Ishikawa (cell line): Measurements from ENCODE around the gene PRKCE.

Source experiments
- CEBPB ChIP-seq: IDR thresholded peaks from 2 replicates; pipeline ENCODE4 v1.6.1; 2012
- CREB1 ChIP-seq: IDR thresholded peaks from 2 replicates; pipeline ENCODE4 v1.6.1; 2012; ENCODE audit warnings: low read depth
- EGR1 ChIP-seq: IDR thresholded peaks from 2 replicates; pipeline ENCODE4 v1.6.1; 2012
- EP300 ChIP-seq: IDR thresholded peaks from 2 replicates; pipeline ENCODE4 v1.6.1; 2012; ENCODE audit warnings: borderline replicate concordance
- FOXM1 ChIP-seq: IDR thresholded peaks from 2 replicates; pipeline ENCODE4 v1.6.1; 2012; ENCODE audit warnings: low read depth, borderline replicate concordance
- MAX ChIP-seq: IDR thresholded peaks from 2 replicates; pipeline ENCODE4 v1.6.1; 2012
- NFIC ChIP-seq: IDR thresholded peaks from 2 replicates; pipeline ENCODE4 v1.6.1; 2012
- RAD21 ChIP-seq: IDR thresholded peaks from 2 replicates; pipeline ENCODE4 v1.6.1; 2012; ENCODE audit warnings: low read depth
- REST ChIP-seq: IDR thresholded peaks from 2 replicates; pipeline ENCODE4 v1.6.1; 2012; ENCODE audit warnings: low read depth, mild to moderate bottlenecking
- TAF1 ChIP-seq: IDR thresholded peaks from 2 replicates; pipeline ENCODE4 v1.6.1; 2012; ENCODE audit warnings: low read depth, mild to moderate bottlenecking
- TCF12 ChIP-seq: IDR thresholded peaks from 2 replicates; pipeline ENCODE4 v1.6.1; 2012; ENCODE audit warnings: low read depth
- TEAD4 ChIP-seq: IDR thresholded peaks from 2 replicates; pipeline ENCODE4 v1.6.1; 2012
- USF1 ChIP-seq: IDR thresholded peaks from 2 replicates; pipeline ENCODE4 v1.6.1; 2012
- YY1 ChIP-seq: IDR thresholded peaks from 2 replicates; pipeline ENCODE4 v1.6.1; 2012; ENCODE audit warnings: low read depth
- ZBTB7A ChIP-seq: IDR thresholded peaks from 2 replicates; pipeline ENCODE4 v1.6.1; 2012; ENCODE audit warnings: low read depth

PRKCE gene

GRCh38 chr2:45722477-45722876 is 71.0 kb downstream of the PRKCE start:
- TF ChIP-seq MAX: no peak
- no peak for TF ChIP-seq CEBPB
- TF ChIP-seq TAF1: no peak
- no peak for TF ChIP-seq USF1
- no peak for TF ChIP-seq ZBTB7A
- TF ChIP-seq RAD21: no peak
- TF ChIP-seq CREB1: no peak
- no peak for TF ChIP-seq REST
- TF ChIP-seq EP300: no peak
- TF ChIP-seq NFIC: no peak
- no peak for TF ChIP-seq EGR1

- no peak for TF ChIP-seq TCF12
- no peak for TF ChIP-seq NFIC
- no peak for TF ChIP-seq CEBPB
- no peak for TF ChIP-seq YY1
- TF ChIP-seq FOXM1: no peak
- no peak for TF ChIP-seq EGR1
- TF ChIP-seq REST: no peak
- TF ChIP-seq EP300: no peak
- TF ChIP-seq MAX: no peak
- TF ChIP-seq TEAD4: no peak
- TF ChIP-seq RAD21: no peak
- TF ChIP-seq TAF1: no peak
- no peak for TF ChIP-seq CREB1
- no peak for TF ChIP-seq ZBTB7A
Observed at GRCh38 chr2:45723857-45724256, 72.4 kb downstream of the PRKCE start.

- TF ChIP-seq USF1 (no peak), FOXM1 (no peak), TAF1 (no peak), ZBTB7A (no peak), CREB1 (no peak), EGR1 (no peak), MAX (no peak)
Observed at GRCh38 chr2:45724335-45724734, 72.9 kb downstream of the PRKCE start.

GRCh38 chr2:45725731-45726130 is 74.3 kb downstream of the PRKCE start:
- TF ChIP-seq YY1 (no peak), CEBPB (no peak), TEAD4 (no peak), RAD21 (no peak), NFIC (no peak), TCF12 (no peak), FOXM1 (no peak), TAF1 (no peak), MAX (no peak), EP300 (no peak), CREB1 (no peak), REST (no peak), EGR1 (no peak), ZBTB7A (no peak)
